Subcutaneous abdominal adipose tissue (tissue), 5 donors: ENCODE results near the gene GALE.
"Not testable (repeated sequence)": the region's sequence is repeated elsewhere in the genome, so short reads cannot be mapped to it uniquely, and the experiment has no call there.

ENCODE experiments used
- H3K27ac ChIP-seq: one replicate; pipeline ENCODE4 v1.7.0; 2013; ENCODE audit warnings: low read depth, mild to moderate bottlenecking, inconsistent platforms, low read length, moderate library complexity
- H3K27me3 ChIP-seq, 5 donors: one replicate each; pipeline ENCODE4 v1.7.0; 2013; ENCODE audit warnings: low read length in 5 of 5, inconsistent platforms in 1 of 5; ENCODE audit not compliant: control insufficient read depth in 5 of 5, insufficient read depth in 4 of 5
- H3K36me3 ChIP-seq, 5 donors: one replicate each; pipeline ENCODE4 v1.7.0; 2013; ENCODE audit warnings: low read length in 5 of 5; ENCODE audit not compliant: control insufficient read depth in 5 of 5, insufficient read depth in 5 of 5
- H3K4me1 ChIP-seq, 5 donors: one replicate each; pipeline ENCODE4 v1.7.0; 2013; ENCODE audit warnings: low read length in 5 of 5, mild to moderate bottlenecking in 3 of 5, moderate library complexity in 1 of 5; ENCODE audit not compliant: control insufficient read depth in 5 of 5, insufficient read depth in 5 of 5
- H3K4me3 ChIP-seq, 5 donors: one replicate each; pipeline ENCODE4 v1.7.0; 2013; ENCODE audit warnings: low read length in 5 of 5, low read depth in 1 of 5
- H3K9ac ChIP-seq, 5 donors: one replicate each; pipeline ENCODE4 v1.7.0; 2013; ENCODE audit warnings: low read length in 5 of 5, mild to moderate bottlenecking in 4 of 5, moderate library complexity in 3 of 5
- H3K9me3 ChIP-seq, 5 donors: one replicate each; pipeline ENCODE4 v1.7.0; 2013; ENCODE audit warnings: low read length in 5 of 5; ENCODE audit not compliant: control insufficient read depth in 5 of 5
- donor health status: healthy.
- donor health status: healthy.
- donor health status: healthy.
- donor health status: healthy.
- donor health status: healthy.

GALE gene

DNA sequence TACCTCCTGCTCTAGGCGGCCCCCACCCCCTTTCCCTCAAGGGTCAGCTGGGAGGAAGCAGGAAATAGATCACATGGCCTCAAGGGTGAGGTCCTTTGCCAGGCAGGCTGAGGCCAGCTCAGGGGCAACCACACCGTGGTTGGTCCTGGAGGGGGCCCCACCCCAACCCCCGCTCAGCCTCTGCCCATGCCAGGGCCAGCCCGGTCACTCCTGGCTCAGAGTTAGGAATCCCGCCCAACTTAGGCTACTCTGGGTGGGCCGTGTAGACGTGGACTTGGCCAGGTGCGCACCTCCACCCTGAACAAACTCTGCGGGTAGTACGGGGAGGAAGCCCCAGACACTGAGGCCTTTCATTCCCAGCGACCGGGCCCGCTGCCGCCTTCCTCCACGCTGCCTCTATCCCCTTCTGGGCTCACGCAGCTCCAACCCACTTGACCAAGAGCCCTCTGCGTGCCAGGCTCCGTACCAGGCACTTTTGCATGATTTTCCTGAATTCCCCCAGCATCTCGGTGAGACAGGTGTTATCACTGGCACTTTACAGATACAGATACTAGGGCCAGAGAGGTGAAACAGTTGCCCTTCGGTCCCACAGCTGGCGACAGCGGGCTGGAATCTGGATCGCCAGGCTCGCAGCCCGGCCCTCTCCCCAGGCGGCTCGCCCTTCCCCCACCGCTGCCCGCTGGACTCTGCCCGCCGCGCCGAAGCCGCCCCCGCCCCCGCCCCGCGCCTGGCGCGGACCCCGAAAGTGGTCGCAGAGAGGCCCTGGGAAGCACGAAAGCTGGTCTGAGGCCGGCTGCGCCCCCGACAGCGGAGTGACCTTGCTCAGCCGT, 769 bp downstream of the GALE start:
- Histone ChIP-seq H3K27me3 (no peaks in the 10 kb centered on the region), H3K36me3 (peaks cover 0 to 43% (median 27%) of the 10 kb centered on the region in 5 donors), H3K4me1 (peaks cover 0 to 36% (median 23%) of the 10 kb centered on the region in 5 donors), H3K4me3 (peak overlapping the region; percentile 67 to 87 (median 79)), H3K9ac (peak overlapping the region; percentile 5 to 93 (median 85)), H3K27ac (peak overlapping the region; percentile 95), H3K9me3 (no peaks in the 10 kb centered on the region)

DNA sequence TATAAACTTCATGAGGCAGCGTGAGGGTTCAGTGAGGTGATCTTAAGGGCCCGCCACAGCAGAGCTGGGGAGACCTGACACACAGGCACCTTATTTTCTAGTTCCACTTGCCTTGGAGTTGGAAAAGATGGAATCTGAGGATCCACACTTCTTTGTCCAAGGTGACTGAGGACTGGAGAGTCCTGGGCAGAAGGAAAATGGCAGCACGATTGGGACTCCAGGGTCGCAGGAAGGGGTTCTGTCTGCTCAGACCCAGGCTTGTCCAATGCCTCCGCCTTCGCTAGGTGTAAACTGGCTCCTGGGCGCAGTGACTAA, 1.3 kb downstream of the GALE start:
- H3K9ac ChIP-seq: peak overlapping the region in 3 of 5 donors; percentile 80 to 90 (median 85)
- H3K27me3 ChIP-seq: no peaks in the 10 kb centered on the region
- no peaks in the 10 kb centered on the region for H3K9me3 ChIP-seq
- peak overlapping the region in 4 of 5 donors; percentile 73 to 87 (median 80) for H3K4me3 ChIP-seq
- peaks cover 0 to 46% (median 30%) of the 10 kb centered on the region in 5 donors for H3K36me3 ChIP-seq
- H3K4me1 ChIP-seq: peaks cover 0 to 32% (median 23%) of the 10 kb centered on the region in 5 donors
- peak overlapping the region; percentile 95 for H3K27ac ChIP-seq

DNA sequence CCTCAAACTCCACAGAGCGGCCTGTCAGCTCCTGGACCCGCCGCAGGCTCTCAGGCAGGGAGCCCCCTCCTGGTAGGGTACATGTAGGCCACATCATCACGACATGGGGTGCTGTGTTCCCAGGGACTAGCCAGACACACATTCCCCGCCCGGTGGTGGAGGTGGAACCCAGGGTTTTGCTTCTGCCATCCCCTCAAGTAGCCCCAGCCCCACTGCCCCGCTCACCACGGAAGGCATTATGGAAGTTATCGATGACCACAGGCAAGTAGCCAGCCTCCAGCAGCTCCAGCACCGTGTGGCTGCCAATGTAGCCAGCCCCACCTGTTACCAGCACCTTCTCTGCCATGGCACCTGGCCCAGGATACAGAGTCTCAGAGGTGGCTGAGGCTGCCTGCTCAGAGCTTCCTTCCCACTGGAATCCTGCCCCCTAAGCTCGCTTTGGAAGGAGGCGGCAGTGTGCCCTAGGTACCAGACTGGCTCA, 1.9 kb downstream of the GALE start:
- no peaks in the 10 kb centered on the region for H3K9me3 ChIP-seq
- no peak overlapping the region for H3K9ac ChIP-seq
- H3K27me3 ChIP-seq: no peaks in the 10 kb centered on the region
- H3K27ac ChIP-seq: peak overlapping the region; percentile 95
- peaks cover 0 to 30% (median 23%) of the 10 kb centered on the region in 5 donors for H3K4me1 ChIP-seq
- peak overlapping the region in 2 of 5 donors; percentile 73 to 79 for H3K4me3 ChIP-seq
- H3K36me3 ChIP-seq: peaks cover 0 to 45% (median 29%) of the 10 kb centered on the region in 5 donors

DNA sequence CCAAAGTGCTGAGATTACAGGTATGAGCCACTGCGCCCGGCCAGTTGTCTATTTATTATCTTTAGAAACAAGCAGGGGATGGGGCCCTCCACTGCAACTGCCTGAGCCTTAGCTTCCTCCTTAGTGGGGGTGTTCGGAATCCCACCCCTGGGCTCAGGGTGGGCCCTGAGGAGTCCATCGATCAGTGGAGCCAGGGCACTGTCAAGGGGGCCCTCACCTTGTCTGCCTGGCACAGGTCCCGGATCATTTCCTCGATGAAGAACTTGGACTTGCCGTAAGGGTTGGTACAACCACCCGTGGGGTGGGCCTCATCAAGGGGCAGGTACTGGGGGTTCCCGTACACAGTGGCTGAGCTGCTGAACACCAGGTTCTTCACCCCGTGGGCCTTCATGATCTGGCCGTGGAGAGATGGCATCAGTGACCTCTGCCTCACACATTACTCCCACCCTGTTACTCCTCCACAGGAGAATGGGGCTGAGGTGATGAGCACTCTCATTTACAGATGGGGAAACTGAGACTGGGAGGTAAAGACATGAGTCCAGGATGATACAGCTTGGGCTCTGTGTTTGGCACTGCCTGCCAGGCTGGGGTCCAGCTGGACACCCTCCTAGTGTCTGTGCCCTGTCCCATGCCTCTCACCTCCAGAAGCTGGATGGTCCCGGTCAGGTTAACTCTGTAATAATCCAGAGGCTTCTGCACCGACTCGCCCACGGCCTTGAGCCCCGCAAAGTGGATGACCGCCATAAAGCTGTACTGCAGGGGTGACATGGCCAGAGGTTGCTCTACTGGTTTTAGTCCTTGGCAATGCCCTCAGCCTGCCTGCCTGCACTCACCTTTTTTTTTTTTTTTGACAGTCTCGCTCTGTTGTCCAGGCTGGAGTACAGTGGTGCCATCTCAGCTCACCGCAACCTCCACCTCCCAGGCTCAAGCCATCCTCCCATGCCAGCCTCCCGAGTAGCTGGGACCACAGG, 2.8 kb downstream of the GALE start:
- no peak overlapping the region for H3K27ac ChIP-seq
- no peaks in the 10 kb centered on the region for H3K27me3 ChIP-seq
- H3K9ac ChIP-seq: peak overlapping the region in 1 of 5 donors; percentile 26
- no peaks in the 10 kb centered on the region for H3K9me3 ChIP-seq
- H3K4me3 ChIP-seq: no peak overlapping the region
- peaks cover 0 to 53% (median 37%) of the 10 kb centered on the region in 5 donors for H3K36me3 ChIP-seq
- peaks cover 0 to 34% (median 23%) of the 10 kb centered on the region in 5 donors for H3K4me1 ChIP-seq

DNA sequence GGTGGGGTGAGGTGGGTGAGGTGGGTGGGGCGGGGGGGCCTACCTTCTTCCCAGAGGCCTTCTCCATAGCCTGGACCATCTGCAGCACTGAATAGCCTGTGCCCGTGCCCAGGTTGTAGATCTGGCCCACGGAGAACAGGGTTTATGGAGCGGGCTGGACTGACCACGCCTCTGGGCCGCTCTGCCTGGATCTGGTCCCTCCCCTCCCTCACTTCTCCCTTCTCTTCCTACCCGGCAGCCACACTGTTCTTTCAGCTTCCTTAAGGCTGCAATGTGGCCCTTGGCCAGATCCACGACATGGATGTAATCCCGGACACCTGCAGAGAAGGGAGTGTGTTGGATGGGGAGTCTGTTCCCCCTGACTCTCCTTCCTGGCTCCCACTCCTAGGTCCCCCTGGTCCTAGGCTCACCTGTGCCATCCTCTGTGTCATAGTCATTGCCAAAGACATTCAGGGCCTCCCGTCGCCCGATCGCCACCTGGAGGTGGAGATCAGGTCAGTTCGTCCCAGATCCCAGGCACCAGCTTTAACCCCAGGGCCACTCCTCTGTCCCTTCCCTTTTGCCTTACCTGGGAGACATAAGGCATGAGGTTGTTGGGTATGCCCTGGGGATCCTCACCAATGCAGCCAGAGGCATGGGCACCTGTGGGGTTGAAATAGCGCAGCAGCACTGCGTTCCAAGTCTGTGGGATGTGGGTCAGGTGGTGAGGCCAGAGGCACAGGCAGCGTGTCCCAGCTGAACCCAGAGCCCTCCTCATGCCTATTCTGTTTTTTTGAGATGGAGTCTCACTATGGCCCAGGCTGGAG, 3.9 kb downstream of the GALE start:
- peaks cover 0 to 56% (median 37%) of the 10 kb centered on the region in 5 donors for H3K36me3 ChIP-seq
- peaks cover 4 to 40% (median 33%) of the 10 kb centered on the region in 5 donors for H3K4me1 ChIP-seq
- no peak overlapping the region for H3K27ac ChIP-seq
- no peaks in the 10 kb centered on the region for H3K27me3 ChIP-seq
- no peak overlapping the region for H3K4me3 ChIP-seq
- H3K9me3 ChIP-seq: no peaks in the 10 kb centered on the region
- H3K9ac ChIP-seq: no peak overlapping the region

DNA sequence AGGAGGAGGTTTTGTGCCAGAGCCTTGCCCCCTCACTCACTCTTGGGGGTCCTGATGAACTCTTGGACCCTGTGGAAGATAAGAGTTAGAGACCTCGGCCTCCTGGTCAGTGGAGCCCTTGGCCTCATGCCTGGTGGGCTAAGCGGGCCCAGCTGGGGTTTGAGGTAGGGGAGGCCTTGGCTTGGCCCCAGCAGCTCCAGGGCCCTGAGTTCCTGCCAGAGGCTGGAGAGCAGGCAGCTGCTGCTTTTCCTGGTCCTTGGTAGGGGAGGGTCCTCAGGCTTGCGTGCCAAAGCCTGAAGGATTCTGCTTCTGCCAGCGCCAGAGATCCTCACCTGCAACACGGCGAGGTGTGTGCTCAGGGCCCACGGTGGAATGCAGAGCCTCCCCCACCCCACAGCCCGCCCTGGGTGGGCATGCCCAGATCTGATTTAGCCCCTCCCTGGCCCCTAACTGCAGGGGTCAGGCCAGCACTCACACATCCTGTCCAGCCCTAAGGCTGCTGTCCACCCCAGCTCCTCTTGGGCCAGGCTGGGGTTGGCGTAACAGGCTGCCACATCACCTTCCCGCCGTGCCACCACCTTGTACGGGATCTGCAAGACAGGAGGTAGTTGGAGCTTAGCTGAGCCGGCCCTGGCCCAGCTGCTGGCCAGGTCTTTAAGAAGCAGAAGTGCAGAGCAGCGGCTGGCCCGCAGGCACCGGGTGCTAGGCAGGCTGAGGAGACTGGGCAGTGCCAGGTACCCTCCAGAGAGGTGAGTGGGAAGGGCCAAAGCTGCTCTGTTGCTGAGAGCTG, 4.7 kb downstream of the GALE start:
- Histone ChIP-seq H3K27ac (no peak overlapping the region), H3K36me3 (peaks cover 0 to 56% (median 37%) of the 10 kb centered on the region in 5 donors), H3K4me1 (peaks cover 4 to 37% (median 30%) of the 10 kb centered on the region in 5 donors), H3K9me3 (no peaks in the 10 kb centered on the region), H3K9ac (no peak overlapping the region), H3K4me3 (no peak overlapping the region), H3K27me3 (no peaks in the 10 kb centered on the region)

DNA sequence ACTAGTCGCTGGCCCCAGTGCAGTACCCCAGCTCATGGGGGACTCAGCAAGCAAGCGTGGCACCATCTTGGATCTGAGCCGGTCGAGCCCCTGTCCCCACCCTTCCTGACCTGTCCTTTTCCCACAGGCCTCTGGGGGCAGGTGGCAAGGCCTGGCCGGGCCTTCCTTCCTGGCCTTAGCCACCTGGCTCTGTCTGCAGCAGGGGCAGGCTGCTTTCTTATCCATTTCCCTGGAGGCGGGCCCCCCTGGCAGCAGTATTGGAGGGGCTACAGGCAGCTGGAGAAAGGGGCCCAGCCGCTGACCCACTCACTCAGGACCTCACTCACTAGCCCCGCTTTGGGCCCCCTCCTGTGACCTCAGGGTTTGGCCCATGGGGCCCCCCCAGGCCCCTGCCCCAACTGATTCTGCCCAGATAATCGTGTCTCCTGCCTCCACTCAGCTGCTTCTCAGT, 5.8 kb downstream of the GALE start:
- H3K9ac ChIP-seq, H3K4me3 ChIP-seq, H3K27me3 ChIP-seq, H3K9me3 ChIP-seq, H3K27ac ChIP-seq: not testable (repeated sequence)
- Histone ChIP-seq H3K36me3 (peaks cover 0 to 56% (median 37%) of the 10 kb centered on the region in 5 donors), H3K4me1 (peaks cover 9 to 39% (median 35%) of the 10 kb centered on the region in 5 donors)

DNA sequence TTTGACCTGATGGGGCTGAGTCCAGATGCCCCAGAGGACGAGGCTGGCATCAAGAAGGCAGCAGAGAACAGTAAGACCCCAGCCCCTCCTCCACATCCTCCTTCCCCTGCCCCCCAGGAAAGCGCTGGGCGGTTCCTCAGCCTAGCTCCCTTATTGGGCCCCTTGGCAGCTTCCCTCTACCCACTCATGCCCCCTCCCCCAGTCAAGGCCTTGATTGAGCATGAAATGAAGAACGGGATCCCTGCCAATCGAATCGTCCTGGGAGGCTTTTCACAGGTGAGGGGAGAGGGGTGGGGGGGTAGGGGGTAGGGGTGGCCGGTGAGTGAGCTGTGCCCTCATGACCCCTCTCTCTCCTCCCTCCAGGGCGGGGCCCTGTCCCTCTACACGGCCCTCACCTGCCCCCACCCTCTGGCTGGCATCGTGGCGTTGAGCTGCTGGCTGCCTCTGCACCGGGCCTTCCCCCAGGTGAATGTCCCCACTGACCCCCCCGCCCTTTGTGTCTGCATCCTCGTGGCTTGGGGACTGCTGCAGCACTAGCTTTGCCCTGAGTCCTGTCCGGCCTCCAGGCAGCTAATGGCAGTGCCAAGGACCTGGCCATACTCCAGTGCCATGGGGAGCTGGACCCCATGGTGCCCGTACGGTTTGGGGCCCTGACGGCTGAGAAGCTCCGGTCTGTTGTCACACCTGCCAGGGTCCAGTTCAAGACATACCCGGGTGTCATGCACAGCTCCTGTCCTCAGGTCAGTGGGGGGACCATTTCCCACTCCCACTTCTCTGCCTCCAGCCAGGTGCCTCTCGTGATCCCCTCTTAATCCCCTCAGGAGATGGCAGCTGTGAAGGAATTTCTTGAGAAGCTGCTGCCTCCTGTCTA, 6.5 kb downstream of the GALE start:
- H3K4me3 ChIP-seq: no peak overlapping the region
- H3K4me1 ChIP-seq: peaks cover 9 to 32% (median 28%) of the 10 kb centered on the region in 5 donors

More for the DNA sequence above, 6.5 kb downstream of the GALE start:
- H3K27me3 ChIP-seq: no peaks in the 10 kb centered on the region
- H3K27ac ChIP-seq: no peak overlapping the region
- no peaks in the 10 kb centered on the region for H3K9me3 ChIP-seq
- H3K9ac ChIP-seq: no peak overlapping the region
- H3K36me3 ChIP-seq: peaks cover 0 to 57% (median 37%) of the 10 kb centered on the region in 5 donors
